IPS-18a (cell line): ENCODE measurements around the gene CTNND2.

Experiments used
- H3K27ac ChIP-seq: one replicate; pipeline ENCODE4 v1.5.1; 2013; ENCODE audit warnings: low read length
- H3K27me3 ChIP-seq: one replicate; pipeline ENCODE4 v1.6.1; 2013; ENCODE audit warnings: mild to moderate bottlenecking, low read length; ENCODE audit not compliant: control insufficient read depth, insufficient read depth
- H3K36me3 ChIP-seq: one replicate; pipeline ENCODE4 v1.6.1; 2013; ENCODE audit warnings: low read depth, low read length; ENCODE audit not compliant: control insufficient read depth
- H3K4me1 ChIP-seq: one replicate; pipeline ENCODE4 v1.6.1; 2013; ENCODE audit warnings: low read depth, low read length; ENCODE audit not compliant: control insufficient read depth
- H3K4me3 ChIP-seq: one replicate; pipeline ENCODE4 v1.5.1; 2013; ENCODE audit warnings: low read length
- H3K9ac ChIP-seq: one replicate; pipeline ENCODE4 v1.6.1; 2013; ENCODE audit warnings: mild to moderate bottlenecking, low read length, moderate library complexity
- H3K9me3 ChIP-seq: one replicate; pipeline ENCODE4 v1.6.1; 2013; ENCODE audit warnings: low read depth, low read length; ENCODE audit not compliant: control insufficient read depth

The CTNND2 gene

DNA sequence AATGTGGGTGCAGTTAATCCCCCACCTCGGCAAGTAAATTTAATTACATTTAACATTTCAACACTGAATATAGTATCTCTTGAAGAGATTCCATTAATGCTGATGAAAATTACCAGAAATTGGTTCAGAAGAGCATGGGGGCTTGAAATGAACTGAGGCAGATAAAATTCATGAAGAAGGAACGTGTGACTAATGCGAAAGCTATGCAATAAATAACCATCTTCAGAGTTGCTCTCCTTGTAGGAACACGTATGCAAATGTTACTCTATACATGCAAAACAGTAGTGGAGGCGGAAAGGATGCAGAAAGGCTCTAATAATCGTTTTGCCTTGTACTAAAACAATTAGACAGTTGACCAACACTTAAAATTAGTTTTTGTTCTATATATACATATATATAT, 320.2 kb downstream of the CTNND2 start:
- Histone ChIP-seq H3K36me3 (no peaks in the 10 kb centered on the region), H3K4me1 (peaks cover 22% of the 10 kb centered on the region), H3K27ac (no peak overlapping the region), H3K9ac (no peak overlapping the region), H3K4me3 (no peak overlapping the region), H3K27me3 (no peaks in the 10 kb centered on the region), H3K9me3 (no peaks in the 10 kb centered on the region)

- Histone ChIP-seq H3K4me1 (peaks cover 5% of the 10 kb centered on the region), H3K9ac (no peak overlapping the region), H3K27me3 (no peaks in the 10 kb centered on the region), H3K9me3 (no peaks in the 10 kb centered on the region), H3K4me3 (no peak overlapping the region), H3K36me3 (no peaks in the 10 kb centered on the region), H3K27ac (no peak overlapping the region)
Observed at GRCh38 chr5:11579351-11579750, 324.9 kb downstream of the CTNND2 start.

DNA sequence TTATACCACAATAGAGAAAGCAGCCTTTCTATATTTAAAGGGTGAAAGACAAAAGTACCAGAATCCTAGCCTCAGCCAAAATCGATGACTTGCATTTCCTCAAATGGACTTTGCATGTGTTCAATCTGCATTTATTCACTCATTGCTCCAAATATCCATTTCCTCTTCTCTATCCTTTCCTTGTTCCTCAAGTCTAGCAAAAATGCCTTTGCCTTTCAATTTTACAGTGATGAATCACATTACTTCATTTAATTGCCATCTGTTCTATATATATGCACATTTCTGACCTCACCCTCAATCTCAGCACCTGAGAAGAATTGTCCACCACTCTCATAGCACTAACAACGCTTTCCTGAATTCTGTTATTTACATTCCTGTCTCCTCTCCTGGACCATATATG, 329.5 kb downstream of the CTNND2 start:
- peaks cover 4% of the 10 kb centered on the region for H3K4me1 ChIP-seq
- no peak overlapping the region for H3K9ac ChIP-seq
- no peaks in the 10 kb centered on the region for H3K9me3 ChIP-seq
- no peak overlapping the region for H3K4me3 ChIP-seq
- no peaks in the 10 kb centered on the region for H3K36me3 ChIP-seq
- no peak overlapping the region for H3K27ac ChIP-seq
- H3K27me3 ChIP-seq, result no peaks in the 10 kb centered on the region

DNA sequence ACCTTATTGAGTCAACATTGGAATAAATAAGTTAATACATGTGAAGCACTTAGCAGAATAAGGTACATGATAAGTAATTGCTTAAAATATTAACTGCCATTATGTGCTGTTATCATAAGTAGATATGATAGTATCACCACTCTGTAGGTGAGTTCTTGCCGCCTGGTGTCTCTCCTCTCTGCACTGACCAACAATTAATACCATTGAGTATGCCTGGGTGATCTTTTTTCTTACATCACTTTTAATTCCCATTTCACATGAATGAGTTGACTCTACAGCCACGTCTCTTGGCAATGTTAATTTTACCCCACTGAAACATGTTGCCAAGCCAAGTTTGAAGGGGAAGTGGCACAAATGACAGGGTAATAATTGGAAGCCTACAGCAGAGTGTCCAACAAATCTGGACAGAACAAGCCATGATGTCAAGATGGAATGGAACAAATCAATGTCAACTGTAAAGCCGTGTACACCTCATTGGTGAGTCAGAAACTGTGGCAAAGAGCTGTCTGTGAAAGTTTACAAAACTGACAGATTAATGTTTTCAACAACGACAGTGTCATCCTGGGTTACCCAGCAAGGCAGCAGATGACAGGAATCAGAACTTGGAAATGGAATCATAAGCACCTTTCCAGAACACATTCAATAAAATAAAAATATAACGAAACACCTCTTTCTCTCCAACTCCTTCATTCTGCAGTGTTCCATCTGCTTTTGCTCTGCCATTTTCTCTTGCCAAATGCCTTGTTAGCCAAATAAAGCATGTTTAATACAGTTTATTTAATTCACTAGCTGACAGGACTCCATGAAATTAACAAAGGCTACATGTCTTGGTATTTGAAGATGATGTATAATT, 330.9 kb downstream of the CTNND2 start:
- no peak overlapping the region for H3K27ac ChIP-seq
- no peak overlapping the region for H3K4me3 ChIP-seq
- H3K36me3 ChIP-seq, result no peaks in the 10 kb centered on the region
- H3K9ac ChIP-seq, result no peak overlapping the region
- H3K27me3 ChIP-seq, result no peaks in the 10 kb centered on the region
- no peaks in the 10 kb centered on the region for H3K9me3 ChIP-seq
- peaks cover 4% of the 10 kb centered on the region for H3K4me1 ChIP-seq

DNA sequence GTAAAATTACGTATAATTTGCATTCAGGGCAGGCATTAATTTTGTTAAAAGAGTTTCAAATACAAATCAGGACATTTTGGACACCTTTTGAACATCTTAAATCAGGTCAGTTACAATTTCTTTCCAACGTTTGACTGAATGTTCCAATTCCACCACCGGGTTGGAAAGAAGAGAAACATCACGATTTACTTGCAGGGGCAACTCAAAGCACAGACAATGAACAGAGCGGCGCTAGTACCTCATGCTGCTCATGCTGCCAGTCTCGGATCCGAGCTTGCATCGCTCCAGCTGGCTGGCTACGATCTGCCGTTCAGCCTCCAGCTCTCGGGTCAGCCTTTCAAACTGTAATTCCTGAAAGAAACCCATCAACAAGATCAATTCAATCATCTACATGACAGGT, 339.5 kb downstream of the CTNND2 start:
- H3K27ac ChIP-seq, result no peak overlapping the region
- H3K36me3 ChIP-seq, result no peaks in the 10 kb centered on the region
- H3K4me3 ChIP-seq, result no peak overlapping the region
- peaks cover 3% of the 10 kb centered on the region for H3K4me1 ChIP-seq
- no peaks in the 10 kb centered on the region for H3K27me3 ChIP-seq
- no peak overlapping the region for H3K9ac ChIP-seq
- no peaks in the 10 kb centered on the region for H3K9me3 ChIP-seq

DNA sequence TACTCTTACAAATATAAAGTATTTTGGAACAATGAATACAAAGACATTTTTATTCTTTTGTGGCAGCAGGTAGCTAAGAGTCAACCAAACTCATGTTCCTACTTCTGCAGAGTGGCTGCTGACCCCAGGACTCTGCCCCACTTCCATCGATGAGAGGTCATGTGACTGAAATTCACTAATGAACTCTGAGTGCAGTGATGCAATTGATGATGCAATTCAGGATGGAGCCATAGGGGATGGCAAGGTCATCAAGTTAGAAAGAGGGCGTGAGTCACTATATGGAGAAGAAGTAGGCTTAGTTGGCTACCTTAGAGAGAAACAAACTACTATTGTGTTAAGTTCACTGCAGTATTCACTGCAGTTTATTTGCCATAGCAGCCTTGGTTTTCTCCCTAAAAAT, 340.4 kb downstream of the CTNND2 start:
- Histone ChIP-seq H3K4me1 (peaks cover 3% of the 10 kb centered on the region), H3K27ac (no peak overlapping the region), H3K4me3 (no peak overlapping the region), H3K27me3 (no peaks in the 10 kb centered on the region), H3K36me3 (no peaks in the 10 kb centered on the region), H3K9me3 (no peaks in the 10 kb centered on the region), H3K9ac (no peak overlapping the region)

GRCh38 chr5:11560915-11561697, 343.1 kb downstream of the CTNND2 start:
- no peak overlapping the region for H3K27ac ChIP-seq
- peaks cover 3% of the 10 kb centered on the region for H3K4me1 ChIP-seq
- no peaks in the 10 kb centered on the region for H3K9me3 ChIP-seq
- no peak overlapping the region for H3K9ac ChIP-seq
- H3K27me3 ChIP-seq, result no peaks in the 10 kb centered on the region
- H3K4me3 ChIP-seq, result no peak overlapping the region
- no peaks in the 10 kb centered on the region for H3K36me3 ChIP-seq

- no peak overlapping the region for H3K4me3 ChIP-seq
- no peaks in the 10 kb centered on the region for H3K9me3 ChIP-seq
- no peak overlapping the region for H3K9ac ChIP-seq
- H3K27me3 ChIP-seq, result no peaks in the 10 kb centered on the region
- no peaks in the 10 kb centered on the region for H3K36me3 ChIP-seq
- no peak overlapping the region for H3K27ac ChIP-seq
- no peaks in the 10 kb centered on the region for H3K4me1 ChIP-seq
Observed at GRCh38 chr5:11557063-11557462, 347.2 kb downstream of the CTNND2 start.

DNA sequence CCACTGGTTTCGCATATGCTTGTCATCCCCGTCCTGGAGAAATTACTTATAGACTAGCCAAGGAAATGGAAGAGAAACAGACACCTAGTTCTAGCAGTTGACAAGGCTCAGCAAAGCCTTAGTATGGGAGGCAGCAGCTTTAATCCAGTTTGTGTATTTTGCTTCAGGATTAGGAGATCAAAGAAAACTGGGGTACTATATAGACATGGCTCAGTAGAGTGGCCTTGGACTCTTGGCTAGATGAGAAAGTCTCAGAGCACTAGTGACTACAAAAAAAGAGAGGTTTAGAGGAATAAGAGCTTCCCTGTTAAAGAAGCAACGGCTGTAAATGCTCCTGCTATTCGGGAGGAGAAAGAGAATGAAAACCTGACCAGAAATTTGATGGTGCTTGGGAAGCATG, 349.1 kb downstream of the CTNND2 start:
- H3K4me3 ChIP-seq, result no peak overlapping the region
- H3K27me3 ChIP-seq, result no peaks in the 10 kb centered on the region
- H3K36me3 ChIP-seq, result no peaks in the 10 kb centered on the region
- H3K27ac ChIP-seq, result no peak overlapping the region
- H3K4me1 ChIP-seq, result no peaks in the 10 kb centered on the region
- no peak overlapping the region for H3K9ac ChIP-seq
- no peaks in the 10 kb centered on the region for H3K9me3 ChIP-seq

DNA sequence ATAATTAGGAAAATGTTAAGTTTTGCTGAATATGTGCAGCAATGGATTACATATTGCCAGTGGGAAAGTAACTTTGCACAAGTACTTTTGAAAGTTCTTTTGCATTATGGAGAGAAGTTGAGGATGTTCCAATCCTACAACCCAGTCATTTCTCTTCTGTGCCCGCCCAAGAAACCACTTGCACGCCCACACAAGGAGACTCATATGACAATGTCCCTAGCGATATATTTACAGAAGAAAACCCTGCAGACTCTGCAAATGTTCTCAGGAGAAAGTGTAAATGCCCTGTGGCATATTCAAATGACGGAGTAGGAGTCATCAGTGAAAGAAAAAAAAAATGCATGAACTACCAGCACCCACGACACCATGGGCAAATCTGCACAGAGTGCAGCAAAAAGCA, 356.5 kb downstream of the CTNND2 start:
- H3K9me3 ChIP-seq, result no peaks in the 10 kb centered on the region
- no peaks in the 10 kb centered on the region for H3K4me1 ChIP-seq
- no peak overlapping the region for H3K9ac ChIP-seq
- H3K27ac ChIP-seq, result no peak overlapping the region
- H3K27me3 ChIP-seq, result no peaks in the 10 kb centered on the region
- H3K36me3 ChIP-seq, result no peaks in the 10 kb centered on the region
- no peak overlapping the region for H3K4me3 ChIP-seq

DNA sequence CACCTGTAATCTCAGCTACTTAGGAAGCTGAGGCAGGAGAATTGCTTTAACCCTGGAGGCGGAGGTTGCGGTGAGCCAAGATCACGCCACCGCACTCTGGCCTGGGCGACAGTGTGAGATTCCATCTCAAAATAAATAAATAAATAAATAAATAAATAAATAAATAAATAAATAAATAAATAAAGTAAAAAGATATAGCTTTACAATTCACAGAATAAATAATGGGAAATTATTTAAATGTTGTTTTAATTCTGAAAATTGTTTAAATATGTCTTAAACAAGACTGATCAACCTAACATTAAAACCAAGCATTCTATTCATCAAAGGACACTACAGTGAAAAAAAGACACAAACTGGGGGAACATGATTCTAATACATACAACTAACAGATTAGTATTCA, 357.1 kb downstream of the CTNND2 start:
- no peaks in the 10 kb centered on the region for H3K4me1 ChIP-seq
- H3K9me3 ChIP-seq, result no peaks in the 10 kb centered on the region
- H3K4me3 ChIP-seq, result no peak overlapping the region
- no peak overlapping the region for H3K27ac ChIP-seq
- no peaks in the 10 kb centered on the region for H3K27me3 ChIP-seq
- H3K9ac ChIP-seq, result no peak overlapping the region
- no peaks in the 10 kb centered on the region for H3K36me3 ChIP-seq

DNA sequence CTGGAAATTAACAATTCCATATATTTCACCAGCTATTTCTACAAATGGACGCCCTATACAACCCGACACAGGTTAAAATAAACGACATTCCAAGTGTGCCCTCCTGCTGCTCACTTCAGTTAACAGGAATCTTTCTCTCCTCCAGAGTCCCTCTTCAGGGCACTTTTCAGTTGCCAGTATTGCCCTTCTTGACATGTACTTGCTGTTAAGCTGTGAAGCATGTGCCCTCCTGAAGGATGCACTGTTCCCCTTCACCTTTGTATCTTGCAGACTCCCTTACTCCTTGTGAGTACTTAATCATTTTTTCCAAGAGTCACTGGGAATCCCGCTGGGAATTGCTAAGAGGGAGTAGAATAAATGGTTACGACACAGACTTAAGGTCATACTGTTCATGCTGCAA, 364.1 kb downstream of the CTNND2 start:
- no peak overlapping the region for H3K27ac ChIP-seq
- no peaks in the 10 kb centered on the region for H3K36me3 ChIP-seq
- H3K4me3 ChIP-seq, result no peak overlapping the region
- H3K9me3 ChIP-seq, result no peaks in the 10 kb centered on the region
- no peaks in the 10 kb centered on the region for H3K27me3 ChIP-seq
- no peak overlapping the region for H3K9ac ChIP-seq
- H3K4me1 ChIP-seq, result no peaks in the 10 kb centered on the region
